NCI-H510A treated with DMSO at 0.1 percent for 48 hours (cell line): ENCODE results near the gene BSCL2.
A peak's percentile ranks its signal among the peaks of the same experiment; 100 is the strongest.
"Not testable (repeated sequence)": the region's sequence is repeated elsewhere in the genome, so short reads cannot be mapped to it uniquely, and the experiment has no call there.

Experiments
- DNase-seq: peaks from one replicate; lab custom pipeline; 2025; lab: John Stamatoyannopoulos, UW

The BSCL2 gene

GRCh38 chr11:62716816-62717215 is 9.6 kb upstream of the BSCL2 start:
- no peak for DNase-seq

DNA sequence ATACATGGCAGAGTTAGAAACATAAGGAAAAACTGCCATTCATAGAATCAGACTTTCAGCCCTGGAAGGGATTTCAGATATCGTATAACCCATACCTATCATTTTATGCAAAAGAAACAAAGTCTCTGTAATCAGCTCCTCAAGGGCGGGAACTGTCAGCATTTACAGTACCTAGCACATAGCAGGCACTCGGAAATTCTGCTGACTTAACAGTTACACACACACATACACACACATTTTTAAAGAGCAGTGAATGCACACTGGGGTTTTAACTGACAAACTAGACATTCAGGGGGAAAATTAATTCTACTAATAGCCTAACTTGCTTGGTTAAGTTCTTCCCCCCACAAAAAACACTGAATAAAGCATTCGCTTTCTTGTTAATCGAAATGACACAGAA is 9.0 kb upstream of the BSCL2 start:
- no peak for DNase-seq

GRCh38 chr11:62715150-62716130 is 8.2 kb upstream of the BSCL2 start:
- no peak for DNase-seq

DNA sequence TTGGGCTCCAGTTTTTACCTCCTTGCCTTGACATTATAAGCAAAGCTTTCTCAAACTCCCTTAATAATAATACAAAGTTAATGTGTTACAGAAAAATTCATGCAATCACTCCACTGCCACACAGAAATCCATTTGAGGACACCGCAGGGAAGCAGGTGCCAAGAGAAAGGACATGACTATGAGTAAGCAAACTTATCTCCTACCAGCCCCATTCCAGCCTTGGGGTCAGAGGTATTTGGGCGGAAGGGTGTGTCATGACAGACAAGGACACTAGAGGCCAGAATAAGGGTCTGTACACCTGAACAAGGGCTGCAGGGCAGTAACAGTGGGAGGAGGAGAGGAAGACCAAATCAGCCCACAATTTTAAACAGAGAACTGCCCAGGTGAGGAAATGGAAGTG is 6.1 kb upstream of the BSCL2 start:
- DNase-seq: no peak

- DNase-seq: no peak
Measured at GRCh38 chr11:62712861-62713260, 5.6 kb upstream of the BSCL2 start.

- DNase-seq: no peak
Measured at GRCh38 chr11:62712276-62712812, 5.1 kb upstream of the BSCL2 start.

GRCh38 chr11:62710001-62710345 is 2.7 kb upstream of the BSCL2 start:
- DNase-seq: no peak

GRCh38 chr11:62709247-62710000 is 2.2 kb upstream of the BSCL2 start:
- peak; percentile 97 for DNase-seq

DNA sequence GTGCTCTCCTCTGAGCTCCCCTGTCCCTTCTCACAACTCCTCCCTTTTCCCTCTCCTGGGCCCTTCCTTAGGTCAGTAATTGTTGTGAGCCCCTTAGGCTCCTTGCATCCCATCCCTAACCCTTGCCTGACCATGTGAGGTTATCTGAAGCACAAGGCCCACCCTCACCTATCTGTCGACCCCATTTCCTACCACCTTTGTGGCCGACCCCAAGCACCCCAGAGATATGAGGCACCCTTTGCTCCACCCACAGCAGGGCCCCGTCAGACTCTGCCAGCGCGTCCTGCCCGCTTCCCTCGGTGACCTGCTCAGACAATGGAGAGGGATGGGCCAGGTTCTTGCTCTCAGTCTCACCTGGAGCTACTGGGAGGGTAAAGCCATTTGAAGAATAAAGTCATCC is 1.6 kb upstream of the BSCL2 start:
- peak; percentile 82 for DNase-seq

DNA sequence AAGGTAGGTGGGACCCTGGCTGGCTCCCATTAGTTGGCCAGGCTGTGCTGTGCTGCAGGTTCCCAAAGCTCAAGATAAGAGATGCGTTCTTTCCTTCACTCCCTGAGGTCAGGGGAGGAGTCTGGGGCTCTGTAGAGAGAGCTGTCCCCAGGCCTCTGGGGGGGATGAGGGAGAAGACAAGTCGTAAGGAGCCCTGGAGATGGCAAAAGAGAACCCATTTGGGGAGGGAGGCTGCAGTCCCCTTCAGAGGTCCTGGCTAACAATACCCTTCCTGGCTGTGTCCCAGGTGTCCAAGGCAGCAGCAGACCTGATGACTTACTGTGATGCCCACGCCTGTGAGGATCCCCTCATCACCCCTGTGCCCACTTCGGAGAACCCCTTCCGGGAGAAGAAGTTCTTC is 1.2 kb upstream of the BSCL2 start:
- DNase-seq: no peak

DNA sequence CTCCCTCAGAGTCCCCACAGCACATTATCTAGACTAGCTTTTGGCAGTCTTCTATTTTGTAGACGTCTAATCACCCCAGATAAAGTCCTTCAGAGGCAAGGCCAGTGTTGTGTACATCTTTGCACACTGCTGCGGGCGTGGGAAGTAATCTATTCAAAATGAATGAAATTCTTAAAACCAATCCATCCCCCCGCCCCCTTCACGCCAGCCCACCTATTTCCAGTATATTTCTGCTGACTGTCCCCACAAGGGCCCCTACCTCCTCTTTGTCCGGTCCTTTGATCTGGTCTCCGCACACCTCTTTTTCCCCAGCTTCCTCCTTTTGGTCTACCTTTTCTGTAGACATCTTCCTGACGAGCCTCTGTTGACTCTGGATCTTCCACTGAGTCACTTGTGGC is 375 bp downstream of the BSCL2 start:
- DNase-seq: no peak

DNA sequence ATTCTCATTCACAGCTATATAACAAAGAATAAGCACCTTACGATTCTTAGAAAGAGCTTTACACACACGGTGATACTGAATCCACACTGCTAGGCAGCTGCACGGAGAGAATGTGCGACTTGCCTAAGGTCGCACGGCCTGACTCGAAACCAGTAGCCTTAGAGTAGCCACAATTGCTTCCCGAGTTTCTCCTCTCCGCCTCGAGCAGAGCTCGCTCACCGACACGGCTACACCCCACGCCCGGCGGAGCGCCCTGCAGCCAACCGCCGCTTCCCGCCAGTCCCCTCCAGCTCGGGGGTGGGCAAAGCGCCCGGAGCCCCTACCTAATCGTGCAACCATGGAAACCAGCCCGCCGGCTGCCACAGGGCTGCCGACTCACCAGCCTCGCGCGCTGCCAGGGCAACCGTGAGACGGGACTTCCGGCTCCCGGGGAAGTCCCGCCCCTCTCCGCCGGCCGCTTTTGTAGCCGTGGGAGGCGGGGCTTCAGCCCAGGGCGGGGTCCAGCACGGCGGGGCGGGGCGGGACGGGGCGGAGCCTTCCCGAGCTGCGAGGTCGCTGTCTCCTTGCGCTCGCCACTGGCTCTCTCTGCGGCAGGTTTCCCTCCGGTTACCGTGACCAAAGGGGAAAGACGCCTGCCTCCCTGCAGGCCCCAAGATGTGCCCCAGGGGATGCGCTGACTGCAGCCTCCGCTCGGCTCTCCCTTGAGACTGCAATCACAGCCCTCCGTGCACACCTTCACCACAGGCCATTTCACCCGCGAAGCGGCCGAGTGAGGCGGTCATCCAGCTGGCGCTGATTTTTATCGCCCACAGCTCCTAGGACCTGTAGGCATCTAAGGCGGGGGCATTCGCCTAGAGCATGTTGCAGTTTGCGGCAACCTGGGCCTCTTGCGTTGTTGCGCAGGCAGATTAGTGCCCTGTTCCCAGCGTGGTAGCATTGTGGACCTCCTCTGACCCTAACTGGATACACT is 1.1 kb downstream of the BSCL2 start:
- DNase-seq: peak; percentile 86

- peak; percentile 22 for DNase-seq
Measured at GRCh38 chr11:62705413-62705812, 1.8 kb downstream of the BSCL2 start.

GRCh38 chr11:62703921-62704320 is 3.3 kb downstream of the BSCL2 start:
- not testable (repeated sequence) for DNase-seq

DNA sequence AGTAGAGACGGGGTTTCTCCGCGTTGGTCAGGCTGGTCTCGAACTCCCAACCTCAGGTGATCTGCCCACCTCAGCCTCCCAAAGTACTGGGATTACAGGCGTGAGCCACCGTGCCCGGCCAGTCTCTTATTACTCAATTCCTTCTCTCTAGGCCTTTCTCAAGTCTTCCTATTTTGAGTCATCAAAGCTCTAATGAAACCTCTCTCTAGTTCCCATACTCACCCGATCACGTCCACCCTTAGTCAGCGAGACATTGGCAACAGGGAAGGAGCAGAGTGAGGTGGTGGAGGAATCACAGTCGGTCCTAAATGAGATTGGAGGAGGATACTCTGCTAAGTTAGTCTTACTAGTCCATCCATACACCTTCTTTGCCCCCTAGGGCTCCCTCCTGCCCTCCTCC is 5.0 kb downstream of the BSCL2 start:
- no peak for DNase-seq

DNA sequence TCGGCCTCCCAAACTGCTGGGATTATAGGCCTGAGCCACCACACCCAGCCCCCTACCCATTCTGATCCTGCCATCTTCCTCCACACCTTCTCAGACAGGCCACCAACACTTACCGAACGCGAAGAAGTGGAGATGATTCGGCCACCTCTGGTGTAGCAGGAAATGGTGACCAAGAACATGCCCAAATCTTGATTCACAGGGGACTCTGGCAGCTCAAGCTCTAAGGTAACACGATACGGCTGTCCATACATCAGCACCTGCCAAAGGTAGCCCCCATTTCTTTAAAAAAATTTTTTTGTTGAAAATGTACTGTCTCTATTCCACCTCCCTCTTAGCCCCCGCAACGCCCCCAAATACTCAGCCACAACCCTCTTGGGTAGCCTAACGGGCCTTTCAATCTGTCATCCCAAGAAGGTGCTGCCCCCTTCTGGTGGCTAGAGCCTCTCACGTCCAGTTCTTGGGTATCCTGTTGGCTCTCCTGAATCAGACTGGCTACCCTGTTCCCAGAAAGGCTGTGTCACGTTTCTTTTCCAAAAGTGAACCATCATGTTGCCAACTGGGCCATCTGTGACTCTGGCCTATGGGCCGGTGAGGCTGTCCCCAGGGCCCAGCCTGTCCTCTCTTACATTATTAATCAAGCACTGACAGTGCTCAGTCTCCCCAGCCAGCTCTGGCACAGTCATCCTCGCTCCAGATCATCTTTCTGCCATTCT is 12.6 kb downstream of the BSCL2 start:
- DNase-seq: peak; percentile 79

GRCh38 chr11:62693624-62694023 is 13.6 kb downstream of the BSCL2 start:
- DNase-seq: not testable (repeated sequence)

- DNase-seq: no peak
Measured at GRCh38 chr11:62689421-62690183, 17.6 kb downstream of the BSCL2 start, which contains the start of gene LRRN4CL. Gene LRRN4CL (minus strand): TSS chr11:62689530. CDS start chr11:62688508, 1,022 bp downstream.

DNA sequence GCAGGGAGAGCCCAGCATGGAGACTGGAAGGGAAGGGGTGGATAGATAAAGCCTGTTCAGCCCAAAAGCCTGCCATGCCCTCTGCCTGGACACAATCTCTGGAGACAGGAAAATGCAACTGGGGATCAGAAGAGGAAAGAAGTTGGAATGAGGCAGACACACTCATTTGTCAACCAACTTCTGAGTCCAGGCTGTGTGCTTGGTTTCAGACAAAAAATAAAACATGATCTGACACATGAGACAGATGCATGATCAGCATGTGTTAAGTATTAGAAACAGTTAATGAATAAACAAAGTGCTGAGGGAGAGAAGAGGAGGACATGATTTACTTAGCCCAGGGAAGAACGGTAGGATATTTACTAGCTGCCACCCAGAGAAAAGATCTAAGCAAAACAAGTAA is 18.7 kb downstream of the BSCL2 start:
- no peak for DNase-seq
